Lung (tissue), 12 donors: ENCODE results near the gene FOXP2. TPM values are rescaled to one million over a fixed set of nuclear protein-coding genes. Genes with fewer than 3 reads are reported as not detected.
"Not testable (repeated sequence)": the region's sequence is repeated elsewhere in the genome, so short reads cannot be mapped to it uniquely, and the experiment has no call there.

ENCODE experiments used
- ATAC-seq: fragments of 200-7000 bp; cut with Tn5 transposase; one replicate; pipeline ENCODE4 v1.9.1; 2020; ENCODE audit warnings: moderate number of reproducible peaks; ENCODE audit not compliant: insufficient read depth, low FRiP score
- DNase-seq, 3 donors: peaks; one replicate each; pipeline ENCODE4 v3.0.0-alpha.2; 2013 to 2017
- H3K27ac ChIP-seq, 2 donors: one replicate each; pipeline ENCODE4 v1.5.1; 2013; ENCODE audit warnings: mild to moderate bottlenecking in 2 of 2, moderate library complexity in 2 of 2, control low read depth in 1 of 2, inconsistent platforms in 1 of 2, low read depth in 1 of 2, low read length in 1 of 2
- H3K27me3 ChIP-seq, 3 donors: one replicate each; pipeline ENCODE4 v1.5.1; 2013; ENCODE audit warnings: low read length in 2 of 3; ENCODE audit not compliant: control insufficient read depth in 3 of 3, insufficient read depth in 3 of 3
- H3K36me3 ChIP-seq, 4 donors: one replicate each; pipeline ENCODE4 v1.5.1; 2013; ENCODE audit warnings: low read length in 4 of 4, mild to moderate bottlenecking in 1 of 4, moderate library complexity in 1 of 4; ENCODE audit not compliant: control insufficient read depth in 4 of 4, insufficient read depth in 4 of 4
- H3K4me1 ChIP-seq, 5 donors: one replicate each; pipeline ENCODE4 v1.5.1; 2013; ENCODE audit warnings: low read length in 5 of 5, mild to moderate bottlenecking in 2 of 5, moderate library complexity in 1 of 5; ENCODE audit not compliant: control insufficient read depth in 5 of 5, insufficient read depth in 5 of 5
- H3K4me3 ChIP-seq: one replicate; pipeline ENCODE4 v1.5.1; 2013; ENCODE audit warnings: mild to moderate bottlenecking, control low read depth, moderate library complexity
- H3K9ac ChIP-seq, 2 donors: one replicate each; pipeline ENCODE4 v1.5.1; 2013; ENCODE audit warnings: low read length in 2 of 2, control low read depth in 1 of 2; ENCODE audit not compliant: insufficient read depth in 1 of 2
- H3K9me3 ChIP-seq, 4 donors: one replicate each; pipeline ENCODE4 v1.5.1; 2013; ENCODE audit warnings: low read length in 3 of 4, mild to moderate bottlenecking in 1 of 4, moderate library complexity in 1 of 4; ENCODE audit not compliant: control insufficient read depth in 4 of 4, insufficient read depth in 3 of 4
- CTCF ChIP-seq: IDR thresholded peaks from 2 replicates; pipeline ENCODE4 v1.5.1; 2012; ENCODE audit warnings: mild to moderate bottlenecking; ENCODE audit errors: control extremely low read depth, extremely low read depth
- WGBS, 2 donors: extraction: QIAGEN DNeasy Blood & Tissue Kit; methylation state at CpG; one replicate each; pipeline ENCODE4 v1.1.7; 2013; 5-methylcytosine and 5-hydroxymethylcytosine counted together
- polyA plus RNA-seq, 2 donors: library from polyadenylated mRNA; stranded (reverse); fragments of 200-250 nt; gene quantifications; one replicate each; pipeline ENCODE4 v1.2.1, GENCODE V29; 2013
- total RNA-seq, 2 donors: library from RNA; depleted of rRNA in 1 of 2; stranded (reverse); fragments of >200 nt in 1 of 2; gene quantifications; one replicate each; pipeline ENCODE4 v1.2.1, GENCODE V29; 2014 to 2021
- donor health status: control.
- donor health status: control.
- donor health status: Bipolar disorder and iron deficiency.
- donor health status: healthy.
- donor health status: DM: yes; HTN: yes; CAD: no.

The FOXP2 gene
- total and polyA plus RNA-seq, 4 donors = 0.93 to 49.3 (median 5.0) TPM

GRCh38 chr7:114488696-114489095, 74.1 kb downstream of the FOXP2 start:
- TF ChIP-seq CTCF = no peak
- DNase-seq = no peak
- Histone ChIP-seq H3K4me3 (no peak overlapping the region), H3K9me3 (peaks cover 0 to 7% (median 2%) of the 10 kb centered on the region in 4 donors), H3K27me3 (no peaks in the 10 kb centered on the region), H3K27ac (no peak overlapping the region), H3K9ac (no peak overlapping the region), H3K36me3 (no peaks in the 10 kb centered on the region), H3K4me1 (peaks cover 0 to 3% (median 0%) of the 10 kb centered on the region in 5 donors)
- ATAC-seq = no peak
- WGBS, 2 donors = 62% methylated on average over 2 of the region's 2 CpGs

- ATAC-seq, DNase-seq, H3K4me3 ChIP-seq, H3K27ac ChIP-seq, H3K36me3 ChIP-seq, H3K9ac ChIP-seq, H3K9me3 ChIP-seq, H3K27me3 ChIP-seq: not testable (repeated sequence)
- WGBS, 2 donors = 95 to 100% methylated on average over 1 of the region's 1 CpG
- H3K4me1 ChIP-seq = peaks cover 0 to 11% (median 0%) of the 10 kb centered on the region in 5 donors
These were observed 82.9 kb downstream of the FOXP2 start for GRCh38 chr7:114497491-114497890.

- H3K9me3 ChIP-seq = no peaks in the 10 kb centered on the region
- H3K4me3 ChIP-seq = no peak overlapping the region
- DNase-seq = peak; percentile 16 to 65 (median 53)
- ATAC-seq = no peak
- no peak for TF ChIP-seq CTCF
- 33 to 61% methylated on average over 5 of the region's 5 CpGs for WGBS, 2 donors
- H3K36me3 ChIP-seq = no peaks in the 10 kb centered on the region
- peaks cover 0 to 27% (median 0%) of the 10 kb centered on the region in 5 donors for H3K4me1 ChIP-seq
- no peak overlapping the region for H3K9ac ChIP-seq
- no peaks in the 10 kb centered on the region for H3K27me3 ChIP-seq
- H3K27ac ChIP-seq = no peak overlapping the region
These were observed 88.0 kb downstream of the FOXP2 start for GRCh38 chr7:114502454-114503254.

GRCh38 chr7:114504586-114504985, 90.0 kb downstream of the FOXP2 start:
- H3K36me3 ChIP-seq = no peaks in the 10 kb centered on the region
- ATAC-seq = no peak
- 83 to 93% methylated on average over 1 of the region's 1 CpG for WGBS, 2 donors

More at GRCh38 chr7:114504586-114504985, 90.0 kb downstream of the FOXP2 start:
- DNase-seq = no peak
- H3K27ac ChIP-seq = no peak overlapping the region
- no peak for TF ChIP-seq CTCF
- no peak overlapping the region for H3K4me3 ChIP-seq
- peaks cover 0 to 34% (median 0%) of the 10 kb centered on the region in 5 donors for H3K4me1 ChIP-seq
- H3K9ac ChIP-seq = no peak overlapping the region
- H3K27me3 ChIP-seq = no peaks in the 10 kb centered on the region
- no peaks in the 10 kb centered on the region for H3K9me3 ChIP-seq
